A549 (cell line): ENCODE measurements around the gene STPG4. TPM values are rescaled to one million over a fixed set of nuclear protein-coding genes. Genes with fewer than 3 reads are reported as not detected.
"Not testable (repeated sequence)": the region's sequence is repeated elsewhere in the genome, so short reads cannot be mapped to it uniquely, and the experiment has no call there.

Source experiments
- ATAC-seq, 2 experiments: fragments of 200-7000 bp in 1 of 2; fragments of >200 bp in 1 of 2; cut with Nextera tagmentation in 1 of 2; cut with Tn5 transposase in 1 of 2; 3 replicates each; pipeline versions ENCODE4 v1.8.0 to v1.9.1; 2018 to 2020; ENCODE audit warnings: mild to moderate bottlenecking in 1 of 2, moderate library complexity in 1 of 2
- CTCF ChIA-PET: fragments of 300-600 bp; sonication (Branson Sonifier 250); formaldehyde crosslinking; extraction: SDS; loops from one replicate; lab custom pipeline; 2021; ENCODE audit warnings: antibody characterized with exemption, inconsistent platforms; lab: Yijun Ruan, JAX
- POLR2A ChIA-PET: fragments of 350-600 bp; formaldehyde crosslinking; extraction: SDS; loops from one replicate; lab custom pipeline; 2021; ENCODE audit warnings: antibody characterized with exemption, inconsistent platforms; lab: Yijun Ruan, JAX
- DNase-seq, 2 experiments: peaks; one replicate each; pipeline versions ENCODE4 v3.0.0 to v3.0.0-alpha.2; 2011 to 2016; ENCODE audit warnings: low read depth in 1 of 2, low spot score in 1 of 2
- FAIRE-seq: peaks from 2 replicates; lab custom pipeline; 2011; peaks lifted over from hg19 to GRCh38; lab: Jason Lieb, UNC
- H3K27ac ChIP-seq, 2 experiments: fragments of >200 bp; sonication (Bioruptor Twin); formaldehyde crosslinking; 3 replicates each; pipeline ENCODE4 v1.5.1; 2016 to 2017
- H3K4me1 ChIP-seq: fragments of >200 bp; sonication (Bioruptor Twin); formaldehyde crosslinking; 3 replicates; pipeline ENCODE4 v1.6.1; 2016
- H3K4me2 ChIP-seq: fragments of >200 bp; sonication (Bioruptor Twin); formaldehyde crosslinking; 3 replicates; pipeline ENCODE4 v1.6.1; 2016
- H3K4me3 ChIP-seq: fragments of >200 bp; sonication (Bioruptor Twin); formaldehyde crosslinking; 3 replicates; pipeline ENCODE4 v1.5.1; 2016
- H3K9me3 ChIP-seq: fragments of >200 bp; sonication (Bioruptor Twin); formaldehyde crosslinking; 3 replicates; pipeline ENCODE4 v1.6.1; 2016
- ATOH8 ChIP-seq: fragments of 250-450 bp; sonication (Bioruptor Pico); IDR thresholded peaks from 2 replicates; pipeline ENCODE4 v1.5.0; 2020; ENCODE audit warnings: low read depth, mild to moderate bottlenecking, moderate library complexity
- BHLHE40 ChIP-seq: IDR thresholded peaks from 2 replicates; pipeline ENCODE4 v1.6.1; 2012; ENCODE audit warnings: low read depth, low read length, inconsistent platforms
- CHD4 ChIP-seq: fragments of 200-600 bp; sonication (generic); IDR thresholded peaks from 2 replicates; pipeline ENCODE4 v1.6.1; 2016; ENCODE audit warnings: antibody characterized with exemption, mild to moderate bottlenecking, borderline replicate concordance
- E2F6 ChIP-seq: IDR thresholded peaks from 2 replicates; pipeline ENCODE4 v1.6.1; 2012; ENCODE audit warnings: low read depth, borderline replicate concordance
- EHF ChIP-seq: fragments of 250-450 bp; sonication (Bioruptor Pico); IDR thresholded peaks from 2 replicates; pipeline ENCODE4 v1.5.0; 2020; ENCODE audit warnings: mild to moderate bottlenecking
- EHMT2 ChIP-seq: fragments of 200-600 bp; sonication (generic); IDR thresholded peaks from 2 replicates; pipeline ENCODE4 v1.6.1; 2016; ENCODE audit warnings: antibody characterized with exemption, low read depth, mild to moderate bottlenecking, moderate library complexity
- ESRRA ChIP-seq: fragments of 150-350 bp; IDR thresholded peaks from 2 replicates; pipeline ENCODE4 v1.6.1; 2014; ENCODE audit warnings: mild to moderate bottlenecking, low read length, borderline replicate concordance
- KDM5A ChIP-seq: fragments of 200-600 bp; sonication (generic); IDR thresholded peaks from 2 replicates; pipeline ENCODE4 v1.6.1; 2016; ENCODE audit warnings: antibody characterized with exemption, mild to moderate bottlenecking
- MAFK ChIP-seq: fragments of 450-650 bp; IDR thresholded peaks from 2 replicates; pipeline ENCODE4 v1.6.1; 2014; ENCODE audit not compliant: partially characterized antibody
- PHF8 ChIP-seq: fragments of 200-600 bp; sonication (generic); IDR thresholded peaks from 2 replicates; pipeline ENCODE4 v1.6.1; 2016; ENCODE audit warnings: low read depth, mild to moderate bottlenecking, antibody characterized with exemption, moderate library complexity, borderline replicate concordance
- RFX5 ChIP-seq: fragments of 450-650 bp; IDR thresholded peaks from 2 replicates; pipeline ENCODE4 v1.7.1; 2014; ENCODE audit warnings: antibody characterized with exemption, mild to moderate bottlenecking, moderate library complexity
- RNF2 ChIP-seq: fragments of 200-600 bp; sonication (generic); IDR thresholded peaks from 2 replicates; pipeline ENCODE4 v1.6.1; 2016; ENCODE audit warnings: low read depth, mild to moderate bottlenecking, antibody characterized with exemption, moderate library complexity, borderline replicate concordance
- TP53 ChIP-seq: fragments of 250-450 bp; sonication (Bioruptor Pico); IDR thresholded peaks from 2 replicates; pipeline ENCODE4 v1.5.0; 2021; ENCODE audit warnings: mild to moderate bottlenecking, moderate library complexity
- ZC3H11A ChIP-seq: fragments of 450-650 bp; IDR thresholded peaks from 2 replicates; pipeline ENCODE4 v1.6.1; 2014; ENCODE audit warnings: antibody characterized with exemption, mild to moderate bottlenecking
- WGBS: methylation state at CpG from one replicate; pipeline ENCODE4 v1.1.6; 2017; ENCODE audit errors: missing lambda C conversion rate; 5-methylcytosine and 5-hydroxymethylcytosine counted together
- polyA plus RNA-seq, 4 experiments: library from polyadenylated mRNA; depleted of rRNA in 3 of 4; stranded (reverse); fragments of >200 nt; fragmentation: RNase III in 1 of 4; extraction: RNeasy Plus Mini Kit Qiagen cat#74134 plus additional on column Dnase treatment in 1 of 4; gene quantifications; 2 replicates in 3 of 4; 3 replicates in 1 of 4; pipeline ENCODE4 v1.2.3, GENCODE V29; 2011 to 2017
- TF ChIP-seq, protein P1 (sequence below): fragments of >200 bp; sonication (Bioruptor Twin); formaldehyde crosslinking; IDR thresholded peaks from 2 replicates; pipeline ENCODE4 v1.6.1; 2016
- TF ChIP-seq, protein P2 (sequence below): fragments of 200-600 bp; sonication (generic); IDR thresholded peaks from 2 replicates; pipeline ENCODE4 v1.6.1; 2016; ENCODE audit warnings: antibody characterized with exemption, mild to moderate bottlenecking, moderate library complexity
- TF ChIP-seq, protein P3 (sequence below): fragments of 450-650 bp; IDR thresholded peaks from 2 replicates; pipeline ENCODE4 v1.6.1; 2014; ENCODE audit warnings: antibody characterized with exemption

STPG4 gene
- polyA plus RNA-seq, 2 of the 4 experiments (the other 2 are of a cell fraction), result 0.05 to 0.13 TPM

GRCh38 chr2:47109007-47109375 lies 46.1 kb downstream of the STPG4 start:
- 94% methylated on average over 4 of the region's 4 CpGs for WGBS
- Histone ChIP-seq H3K4me3 (no peak overlapping the region), H3K27ac (no peak overlapping the region), H3K4me2 (no peak overlapping the region), H3K9me3 (no peaks in the 10 kb centered on the region)
- POLR2A ChIA-PET, result no interaction called here
- no peak for FAIRE-seq
- CTCF ChIA-PET, result interaction anchor here (0.8 to 1.5 kb wide), 3 partner anchors 9 to 15 kb away, joined by 3 to 5 read pairs (median 4); no protein-coding TSS in a partner anchor
- no peak for ATAC-seq
- TF ChIP-seq EHMT2 (no peak), BHLHE40 (no peak), E2F6 (no peak), ATOH8 (CRISPR knock-in tag) (no peak), CHD4 (no peak), EHF (CRISPR knock-in tag) (no peak), MAFK (no peak), TP53 (no peak), KDM5A (no peak), ZC3H11A (no peak), PHF8 (no peak), ESRRA (no peak), RFX5 (no peak), RNF2 (no peak)
- TF ChIP-seq, protein P1, sequence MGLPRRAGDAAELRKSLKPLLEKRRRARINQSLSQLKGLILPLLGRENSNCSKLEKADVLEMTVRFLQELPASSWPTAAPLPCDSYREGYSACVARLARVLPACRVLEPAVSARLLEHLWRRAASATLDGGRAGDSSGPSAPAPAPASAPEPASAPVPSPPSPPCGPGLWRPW, result no peak
- TF ChIP-seq, protein P2, sequence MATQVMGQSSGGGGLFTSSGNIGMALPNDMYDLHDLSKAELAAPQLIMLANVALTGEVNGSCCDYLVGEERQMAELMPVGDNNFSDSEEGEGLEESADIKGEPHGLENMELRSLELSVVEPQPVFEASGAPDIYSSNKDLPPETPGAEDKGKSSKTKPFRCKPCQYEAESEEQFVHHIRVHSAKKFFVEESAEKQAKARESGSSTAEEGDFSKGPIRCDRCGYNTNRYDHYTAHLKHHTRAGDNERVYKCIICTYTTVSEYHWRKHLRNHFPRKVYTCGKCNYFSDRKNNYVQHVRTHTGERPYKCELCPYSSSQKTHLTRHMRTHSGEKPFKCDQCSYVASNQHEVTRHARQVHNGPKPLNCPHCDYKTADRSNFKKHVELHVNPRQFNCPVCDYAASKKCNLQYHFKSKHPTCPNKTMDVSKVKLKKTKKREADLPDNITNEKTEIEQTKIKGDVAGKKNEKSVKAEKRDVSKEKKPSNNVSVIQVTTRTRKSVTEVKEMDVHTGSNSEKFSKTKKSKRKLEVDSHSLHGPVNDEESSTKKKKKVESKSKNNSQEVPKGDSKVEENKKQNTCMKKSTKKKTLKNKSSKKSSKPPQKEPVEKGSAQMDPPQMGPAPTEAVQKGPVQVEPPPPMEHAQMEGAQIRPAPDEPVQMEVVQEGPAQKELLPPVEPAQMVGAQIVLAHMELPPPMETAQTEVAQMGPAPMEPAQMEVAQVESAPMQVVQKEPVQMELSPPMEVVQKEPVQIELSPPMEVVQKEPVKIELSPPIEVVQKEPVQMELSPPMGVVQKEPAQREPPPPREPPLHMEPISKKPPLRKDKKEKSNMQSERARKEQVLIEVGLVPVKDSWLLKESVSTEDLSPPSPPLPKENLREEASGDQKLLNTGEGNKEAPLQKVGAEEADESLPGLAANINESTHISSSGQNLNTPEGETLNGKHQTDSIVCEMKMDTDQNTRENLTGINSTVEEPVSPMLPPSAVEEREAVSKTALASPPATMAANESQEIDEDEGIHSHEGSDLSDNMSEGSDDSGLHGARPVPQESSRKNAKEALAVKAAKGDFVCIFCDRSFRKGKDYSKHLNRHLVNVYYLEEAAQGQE, result no peak
- TF ChIP-seq, all 56 proteins: peak for 0
- no peak for DNase-seq
- no peaks in the 10 kb centered on the region for H3K4me1 ChIP-seq

- H3K27ac ChIP-seq, result peak overlapping the region in 1 of 2 experiments; percentile 6; a peak in 1 of 6 replicates
- TF ChIP-seq, protein P3, sequence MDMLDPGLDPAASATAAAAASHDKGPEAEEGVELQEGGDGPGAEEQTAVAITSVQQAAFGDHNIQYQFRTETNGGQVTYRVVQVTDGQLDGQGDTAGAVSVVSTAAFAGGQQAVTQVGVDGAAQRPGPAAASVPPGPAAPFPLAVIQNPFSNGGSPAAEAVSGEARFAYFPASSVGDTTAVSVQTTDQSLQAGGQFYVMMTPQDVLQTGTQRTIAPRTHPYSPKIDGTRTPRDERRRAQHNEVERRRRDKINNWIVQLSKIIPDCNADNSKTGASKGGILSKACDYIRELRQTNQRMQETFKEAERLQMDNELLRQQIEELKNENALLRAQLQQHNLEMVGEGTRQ, result peak; percentile 63
- TF ChIP-seq, all 56 proteins: peak for 1; not testable (repeated sequence) for 55
- H3K9me3 ChIP-seq, POLR2A ChIA-PET, FAIRE-seq, H3K4me1 ChIP-seq, DNase-seq, H3K4me2 ChIP-seq, H3K4me3 ChIP-seq: not testable (repeated sequence)
- ATAC-seq, result peak; percentile 50 to 82; a peak in 3 of 6 replicates
- CTCF ChIA-PET, result interaction anchor here (1.4 to 1.5 kb wide), 2 partner anchors 12 to 15 kb away, joined by 4 to 5 read pairs; no protein-coding TSS in a partner anchor
- WGBS, result 89% methylated on average over 19 of the region's 19 CpGs
These were observed 46.7 kb downstream of the STPG4 start for GRCh38 chr2:47108267-47109006.

- 97% methylated on average over 11 of the region's 21 CpGs for WGBS
- DNase-seq, FAIRE-seq, POLR2A ChIA-PET, H3K4me1 ChIP-seq, H3K27ac ChIP-seq, ATAC-seq, H3K9me3 ChIP-seq, H3K4me2 ChIP-seq, H3K4me3 ChIP-seq: not testable (repeated sequence)
- CTCF ChIA-PET, result interaction anchor here (1.7 kb wide), 1 partner anchor 165 kb away, joined by 5 read pairs; no protein-coding TSS in a partner anchor
These were observed 47.9 kb downstream of the STPG4 start for GRCh38 chr2:47107201-47107600.

DNA sequence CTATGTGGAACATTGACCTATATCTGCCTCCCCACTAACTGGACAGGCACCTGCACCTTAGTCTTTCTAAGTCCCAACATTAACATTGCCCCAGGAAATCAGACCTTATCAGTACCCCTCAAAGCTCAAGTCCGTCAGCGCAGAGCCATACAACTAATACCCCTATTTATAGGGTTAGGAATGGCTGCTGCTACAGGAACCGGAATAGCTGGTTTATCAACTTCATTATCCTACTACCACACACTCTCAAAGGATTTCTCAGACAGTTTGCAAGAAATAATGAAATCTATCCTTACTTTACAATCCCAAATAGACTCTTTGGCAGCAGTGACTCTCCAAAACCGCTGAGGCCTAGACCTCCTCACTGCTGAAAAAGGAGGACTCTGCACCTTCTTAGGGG lies 48.9 kb downstream of the STPG4 start:
- FAIRE-seq, H3K4me2 ChIP-seq, POLR2A ChIA-PET, H3K4me1 ChIP-seq, DNase-seq, H3K4me3 ChIP-seq, H3K27ac ChIP-seq, ATAC-seq, H3K9me3 ChIP-seq: not testable (repeated sequence)
- CTCF ChIA-PET, result interaction anchor here (1.7 kb wide), 1 partner anchor 166 kb away, joined by 5 read pairs; no protein-coding TSS in a partner anchor
- 93% methylated on average over 4 of the region's 4 CpGs for WGBS

DNA sequence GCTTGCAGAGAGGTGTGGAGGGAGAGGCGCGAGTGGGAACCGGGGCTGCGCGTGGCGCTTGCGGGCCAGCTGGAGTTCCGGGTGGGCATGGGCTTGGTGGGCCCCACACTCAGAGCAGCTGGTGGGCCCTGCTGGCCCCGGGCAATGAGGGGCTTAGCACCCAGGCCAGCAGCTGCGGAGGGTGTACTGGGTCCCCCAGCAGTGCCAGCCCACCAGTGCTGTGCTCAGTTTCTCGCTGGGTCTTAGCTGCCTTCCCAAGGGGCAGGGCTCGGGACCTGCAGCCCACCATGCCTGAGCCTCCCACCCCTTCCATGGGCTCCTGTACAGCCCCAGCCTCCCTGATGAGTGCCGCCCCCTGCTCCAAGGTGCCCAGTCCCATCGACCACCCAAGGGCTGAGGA lies 55.4 kb downstream of the STPG4 start:
- H3K9me3 ChIP-seq, H3K27ac ChIP-seq, H3K4me2 ChIP-seq, H3K4me1 ChIP-seq, FAIRE-seq, ATAC-seq, H3K4me3 ChIP-seq, DNase-seq, POLR2A ChIA-PET: not testable (repeated sequence)
- CTCF ChIA-PET, result interaction anchor here (0.5 to 1.4 kb wide), 2 partner anchors 10 to 133 kb away, joined by 3 to 5 read pairs; no protein-coding TSS in a partner anchor
- 91% methylated on average over 10 of the region's 14 CpGs for WGBS
